Heart left ventricle (tissue), 16 donors: ENCODE data around the gene SDHC. TPM values are rescaled to one million over a fixed set of nuclear protein-coding genes. Genes with fewer than 3 reads are reported as not detected.

Experiments used
- ATAC-seq, 4 donors: fragments of 200-7000 bp; cut with Tn5 transposase; one replicate each; pipeline ENCODE4 v1.9.1; 2020 to 2022; ENCODE audit warnings: moderate library complexity in 4 of 4, mild to moderate bottlenecking in 3 of 4, moderate number of reproducible peaks in 1 of 4
- DNase-seq, 5 donors: peaks; one replicate each; pipeline ENCODE4 v3.0.0-alpha.2; 2020
- H3K27ac ChIP-seq, 12 donors: fragments of 200-600 bp; sonication (generic) in 4 of 12; one replicate each; pipeline versions ENCODE4 v1.5.0 to v1.8.0; 2016 to 2022; ENCODE audit warnings: mild to moderate bottlenecking in 2 of 12
- H3K27me3 ChIP-seq, 9 donors: fragments of 200-600 bp; sonication (generic) in 2 of 9; one replicate each; pipeline versions ENCODE4 v1.5.1 to v1.8.0; 2016 to 2022; ENCODE audit warnings: mild to moderate bottlenecking in 3 of 9
- H3K36me3 ChIP-seq, 9 donors: fragments of 200-600 bp; sonication (generic) in 2 of 9; one replicate each; pipeline versions ENCODE4 v1.5.0 to v1.8.0; 2018 to 2022; ENCODE audit warnings: mild to moderate bottlenecking in 2 of 9
- H3K4me1 ChIP-seq, 12 donors: fragments of 200-600 bp; sonication (generic) in 4 of 12; one replicate each; pipeline versions ENCODE4 v1.5.0 to v1.8.0; 2016 to 2022; ENCODE audit warnings: mild to moderate bottlenecking in 3 of 12
- H3K4me3 ChIP-seq, 12 donors: fragments of 200-600 bp; sonication (generic) in 4 of 12; one replicate each; pipeline versions ENCODE4 v1.5.0 to v1.8.0; 2017 to 2022; ENCODE audit warnings: mild to moderate bottlenecking in 9 of 12, moderate library complexity in 4 of 12
- H3K9me3 ChIP-seq, 12 donors: fragments of 200-600 bp; sonication (generic) in 4 of 12; one replicate each; pipeline versions ENCODE4 v1.5.0 to v1.8.0; 2016 to 2022; ENCODE audit warnings: mild to moderate bottlenecking in 1 of 12
- CTCF ChIP-seq, 12 donors: fragments of 200-600 bp; sonication (generic) in 4 of 12; IDR thresholded peaks; one replicate each; pipeline versions ENCODE4 v1.5.0 to v1.8.0; 2018 to 2022; ENCODE audit warnings: antibody characterized with exemption in 12 of 12, mild to moderate bottlenecking in 5 of 12
- POLR2A ChIP-seq, 2 donors: fragments of 450-650 bp; IDR thresholded peaks; one replicate each; pipeline ENCODE4 v1.6.1; 2017; ENCODE audit warnings: antibody characterized with exemption in 2 of 2, mild to moderate bottlenecking in 2 of 2, moderate library complexity in 2 of 2
- WGBS, 4 donors: extraction: QIAGEN DNeasy Blood & Tissue Kit in 2 of 4; methylation state at CpG; one replicate each; pipeline versions ENCODE4 v1.1.5 to v1.1.7; 2013 to 2018; 5-methylcytosine and 5-hydroxymethylcytosine counted together
- intact Hi-C, 10 donors: fragments of 100-400 bp; cut with DNase I; formaldehyde crosslinking; loops; one replicate each; pipeline versions ENCODE4 v1.11.1 to v1.14.2; 2022
- polyA plus RNA-seq, 2 donors: library from polyadenylated mRNA; stranded (reverse); fragments of 200-250 nt; gene quantifications; one replicate each; pipeline ENCODE4 v1.2.3, GENCODE V29; 2013
- total RNA-seq, 9 donors: library from RNA; depleted of rRNA in 2 of 9; stranded (reverse); fragments of >200 nt in 2 of 9; fragmentation: NEBNext Ultra II Directional in 3 of 9; extraction: Animal tissue kit (Norgen Biotek cat#: 25700) in 3 of 9; gene quantifications; one replicate each; pipeline versions ENCODE4 v1.1.0 to v1.2.4, GENCODE V29; 2016 to 2023
- donor health status: ischemic (EF 13 %, LVEDD 7.1; RV severe dilation, severe dysfunction).
- donor health status: healthy with polysubstance abuse.
- donor health status: DM: no; HTN: yes; CAD: no.
- donor health status: DM: no; HTN: no; CAD: no.
- donor health status: ischemic (EF 25% LVEDD 6.9; RV normal size, moderate dysfunction).
- donor health status: ischemic (EF 25% LVEDD 5.7; RV mildly dilated, moderate dysfunction).
- donor health status: healthy.
- donor health status: DM: yes; HTN: yes; CAD: no.
- donor health status: ischemic (EF 35%, LVEDD 5.7; RV mildly dilated, moderate dysfunction).
- donor health status: nonischemic (EF 11% LVEDD 7.7; RV severe dilation, severe dysfunction).
- donor health status: DM: yes; HTN: yes; CAD: no.
- donor health status: PGD.
- donor health status: ischemic (EF 29% LVEDD 5.4; RV normal size, mild dysfunction).
- donor health status: nonischemic (EF 23%, LVEDD 6.1; RV moderate dilation, normal function).

The SDHC gene
- total and polyA plus RNA-seq, 11 donors, result 50.6 to 408 (median 301) TPM

- Histone ChIP-seq H3K4me1 (no peaks in the 10 kb centered on the region), H3K9me3 (no peaks in the 10 kb centered on the region), H3K27me3 (no peaks in the 10 kb centered on the region), H3K4me3 (no peak overlapping the region), H3K27ac (no peak overlapping the region), H3K36me3 (no peaks in the 10 kb centered on the region)
- ATAC-seq (no peak), DNase-seq (no peak)
- TF ChIP-seq CTCF (IDR thresholded peaks at IDR 0.05) (no peak), POLR2A (IDR thresholded peaks at IDR 0.05) (no peak)
- intact Hi-C loops, result loop anchor here in 1 of 10 donors (5.0 to 10.0 kb wide), 2 partner anchors 49 to 141 kb away; no protein-coding TSS in a partner anchor
Observed at GRCh38 chr1:161373442-161373841, 59.3 kb downstream of the SDHC start.

GRCh38 chr1:161374373-161374772 is 60.2 kb downstream of the SDHC start:
- no peak for ATAC-seq
- H3K27me3 ChIP-seq, result no peaks in the 10 kb centered on the region
- H3K4me1 ChIP-seq, result peaks cover 0 to 4% (median 0%) of the 10 kb centered on the region in 12 donors
- no peak overlapping the region for H3K4me3 ChIP-seq
- intact Hi-C loops, result loop anchor here in 1 of 10 donors (5.0 to 10.0 kb wide), 2 partner anchors 50 to 142 kb away; no protein-coding TSS in a partner anchor
- no peak overlapping the region for H3K27ac ChIP-seq
- H3K36me3 ChIP-seq, result no peaks in the 10 kb centered on the region
- TF ChIP-seq POLR2A (IDR thresholded peaks at IDR 0.05), result no peak
- no peak for TF ChIP-seq CTCF (IDR thresholded peaks at IDR 0.05)
- H3K9me3 ChIP-seq, result no peaks in the 10 kb centered on the region
- WGBS, 4 donors, result 38 to 50% (median 49%) methylated on average over 2 of the region's 2 CpGs
- DNase-seq, result no peak

DNA sequence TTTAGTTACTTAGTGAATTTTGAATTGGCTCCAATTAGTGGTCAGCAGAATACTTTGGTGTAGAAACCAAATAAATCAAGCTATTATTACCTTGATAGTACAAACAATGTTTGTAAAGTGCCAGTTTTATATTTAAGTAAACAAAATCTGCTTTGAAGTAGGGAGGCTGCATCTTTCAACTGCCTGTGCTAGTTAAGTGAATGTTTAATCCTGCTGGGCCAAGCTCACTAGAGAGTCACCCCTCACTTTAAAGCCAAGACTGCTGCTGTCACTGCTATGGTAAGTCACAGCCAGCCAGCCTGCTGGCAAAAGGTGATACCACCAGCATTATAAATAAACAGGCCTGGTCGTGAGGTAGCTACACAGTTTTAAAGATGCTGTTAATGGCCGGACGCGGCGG is 63.8 kb downstream of the SDHC start:
- no peak for DNase-seq
- ATAC-seq, result no peak
- Histone ChIP-seq H3K4me1 (peaks cover 0 to 9% (median 0%) of the 10 kb centered on the region in 12 donors), H3K27ac (no peak overlapping the region), H3K4me3 (no peak overlapping the region), H3K27me3 (no peaks in the 10 kb centered on the region), H3K36me3 (no peaks in the 10 kb centered on the region), H3K9me3 (no peaks in the 10 kb centered on the region)
- WGBS, 4 donors, result 86 to 97% (median 88%) methylated on average over 4 to 5 of the region's 5 CpGs
- intact Hi-C loops, result loop anchor here in 2 of 10 donors (5.0 to 10.0 kb wide), 2 partner anchors 53 to 71 kb away; partner anchors contain the start of gene MPZ (in 1 of the 2)
- TF ChIP-seq POLR2A (IDR thresholded peaks at IDR 0.05), result no peak
- TF ChIP-seq CTCF (IDR thresholded peaks at IDR 0.05), result no peak

DNA sequence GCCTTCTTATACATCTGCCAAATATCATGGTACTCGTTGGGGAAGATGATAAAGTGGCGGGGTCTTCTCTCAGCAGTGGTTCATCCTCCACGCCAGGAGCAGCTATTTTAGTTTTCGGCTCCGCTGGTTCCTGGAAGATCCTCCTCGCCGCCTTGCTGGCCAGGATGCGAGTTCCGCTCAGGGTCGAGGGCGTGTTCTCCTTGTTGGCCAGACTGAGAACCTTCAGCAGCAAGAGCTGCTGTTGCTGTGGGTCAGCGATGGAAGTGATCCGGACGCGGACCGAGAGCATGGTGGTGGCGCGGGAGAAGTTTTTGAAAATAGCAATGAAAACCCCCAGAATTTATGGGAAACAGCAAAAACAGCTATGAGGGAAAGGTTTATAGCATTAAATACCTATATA is 64.9 kb downstream of the SDHC start:
- DNase-seq, result peak in 4 of 5 donors; percentile 19 to 86 (median 56)
- Histone ChIP-seq H3K27me3 (no peaks in the 10 kb centered on the region), H3K36me3 (no peaks in the 10 kb centered on the region), H3K27ac (peak overlapping the region in 1 of 12 donors; percentile 50), H3K4me3 (peak overlapping the region in 6 of 12 donors; percentile 6 to 55 (median 18)), H3K9me3 (no peaks in the 10 kb centered on the region), H3K4me1 (peaks cover 0 to 16% (median 0%) of the 10 kb centered on the region in 12 donors)
- no peak for TF ChIP-seq POLR2A (IDR thresholded peaks at IDR 0.05)
- no peak for TF ChIP-seq CTCF (IDR thresholded peaks at IDR 0.05)
- 63 to 79% (median 71%) methylated on average over 18 of the region's 18 CpGs for WGBS, 4 donors
- intact Hi-C loops, result loop anchor here in 2 of 10 donors (5.0 to 10.0 kb wide), 2 partner anchors 54 to 72 kb away; partner anchors contain the start of gene MPZ (in 1 of the 2)
- ATAC-seq, result peak in 1 of 4 donors; percentile 89
